Measurements from ENCODE around the gene TTC7B. TPM values are rescaled to one million over a fixed set of nuclear protein-coding genes. Genes with fewer than 3 reads are reported as not detected.

TTC7B gene
- polyA plus RNA-seq, 1 donor (not counting 4 experiments of a cell fraction or from before 2014, with no cell fraction given) = 21.4 TPM

GRCh38 chr14:90522571-90523191, 293.5 kb downstream of the TTC7B start:
- dilution Hi-C loops (cut with MboI; ENCODE audit: extremely low pct_ligation_motif_present, low sequenced_read_pairs) = no loop called here
- DNase-seq (ENCODE audit: low read depth, low spot score) (no peak), FAIRE-seq (no peak)
- H3K27ac ChIP-seq (ENCODE audit: control insufficient read depth, insufficient read depth, low read length) = no peak overlapping the region
- no peaks in the 10 kb centered on the region for H3K9me1 ChIP-seq (ENCODE audit: control insufficient read depth, extremely low read depth, insufficient read depth, low read length)
- no peaks in the 10 kb centered on the region for H3K4me1 ChIP-seq (ENCODE audit: control insufficient read depth, extremely low read depth, insufficient read depth, low read length)
- H3K4me2 ChIP-seq (ENCODE audit: control insufficient read depth, extremely low read depth, insufficient read depth, low read depth, low read length) = no peak overlapping the region
- no peak overlapping the region for H3K9ac ChIP-seq (ENCODE audit: control insufficient read depth, extremely low read depth, insufficient read depth, low read length)
- H3K9me3 ChIP-seq (ENCODE audit: control insufficient read depth, low read depth, low read length) = no peaks in the 10 kb centered on the region
- H2AFZ ChIP-seq (ENCODE audit: control insufficient read depth, low read length) = no peak overlapping the region
- H3K4me3 ChIP-seq (ENCODE audit: control insufficient read depth in 2 of 3, extremely low read depth in 1 of 3, insufficient read depth in 2 of 3, low read depth in 1 of 3, low read length in 3 of 3) = no peak overlapping the region
- H3K36me3 ChIP-seq (ENCODE audit: control insufficient read depth in 2 of 2, extremely low read depth in 1 of 2, insufficient read depth in 2 of 2, low read length in 2 of 2) = no peaks in the 10 kb centered on the region
- no peaks in the 10 kb centered on the region for H3K79me2 ChIP-seq (ENCODE audit: control insufficient read depth, insufficient read depth, low read length)
- H3K27me3 ChIP-seq (ENCODE audit: control insufficient read depth, extremely low read depth, insufficient read depth, low read length) = peaks cover 8% of the 10 kb centered on the region
- TF ChIP-seq EZH2 (IDR thresholded peaks at IDR 0.05; ENCODE audit: low read length) (no peak), CTCF (optimal IDR thresholded peaks at IDR 0.05 in 1 of 3, IDR thresholded peaks at IDR 0.05 in 1 of 3, conservative IDR thresholded peaks at IDR 0.05 in 1 of 3; ENCODE audit: extremely low read depth in 1 of 3, insufficient read depth in 2 of 3, low read length in 3 of 3) (no peak)
- peaks cover 2% of the 10 kb centered on the region for H4K20me1 ChIP-seq (ENCODE audit: control insufficient read depth, extremely low read depth, insufficient read depth, low read length)

GRCh38 chr14:90521930-90522483, 294.2 kb downstream of the TTC7B start:
- Histone ChIP-seq H3K27ac (ENCODE audit: control insufficient read depth, insufficient read depth, low read length) (no peak overlapping the region), H2AFZ (ENCODE audit: control insufficient read depth, low read length) (no peak overlapping the region), H3K4me2 (ENCODE audit: control insufficient read depth, extremely low read depth, insufficient read depth, low read depth, low read length) (no peak overlapping the region)

More at GRCh38 chr14:90521930-90522483, 294.2 kb downstream of the TTC7B start:
- no peaks in the 10 kb centered on the region for H3K79me2 ChIP-seq (ENCODE audit: control insufficient read depth, insufficient read depth, low read length)
- peaks cover 2% of the 10 kb centered on the region for H4K20me1 ChIP-seq (ENCODE audit: control insufficient read depth, extremely low read depth, insufficient read depth, low read length)
- H3K36me3 ChIP-seq (ENCODE audit: control insufficient read depth in 2 of 2, extremely low read depth in 1 of 2, insufficient read depth in 2 of 2, low read length in 2 of 2) = no peaks in the 10 kb centered on the region
- H3K4me3 ChIP-seq (ENCODE audit: control insufficient read depth in 2 of 3, extremely low read depth in 1 of 3, insufficient read depth in 2 of 3, low read depth in 1 of 3, low read length in 3 of 3) = no peak overlapping the region
- no peaks in the 10 kb centered on the region for H3K9me1 ChIP-seq (ENCODE audit: control insufficient read depth, extremely low read depth, insufficient read depth, low read length)
- no peaks in the 10 kb centered on the region for H3K4me1 ChIP-seq (ENCODE audit: control insufficient read depth, extremely low read depth, insufficient read depth, low read length)
- H3K27me3 ChIP-seq (ENCODE audit: control insufficient read depth, extremely low read depth, insufficient read depth, low read length) = peaks cover 8% of the 10 kb centered on the region
- TF ChIP-seq EZH2 (IDR thresholded peaks at IDR 0.05; ENCODE audit: low read length) (no peak), CTCF (optimal IDR thresholded peaks at IDR 0.05 in 1 of 3, IDR thresholded peaks at IDR 0.05 in 1 of 3, conservative IDR thresholded peaks at IDR 0.05 in 1 of 3; ENCODE audit: extremely low read depth in 1 of 3, insufficient read depth in 2 of 3, low read length in 3 of 3) (no peak)
- DNase-seq (ENCODE audit: low read depth, low spot score) (no peak), FAIRE-seq (no peak)
- dilution Hi-C loops (cut with MboI; ENCODE audit: extremely low pct_ligation_motif_present, low sequenced_read_pairs) = no loop called here
- no peak overlapping the region for H3K9ac ChIP-seq (ENCODE audit: control insufficient read depth, extremely low read depth, insufficient read depth, low read length)
- H3K9me3 ChIP-seq (ENCODE audit: control insufficient read depth, low read depth, low read length) = no peaks in the 10 kb centered on the region

All from keratinocyte (primary cell).